NCI-H524 treated with DMSO at 0.1 percent for 48 hours (cell line): ENCODE data around the gene SORL1.

Experiments used
- DNase-seq: peaks from one replicate; lab custom pipeline; 2025; lab: John Stamatoyannopoulos, UW

SORL1 gene

DNA sequence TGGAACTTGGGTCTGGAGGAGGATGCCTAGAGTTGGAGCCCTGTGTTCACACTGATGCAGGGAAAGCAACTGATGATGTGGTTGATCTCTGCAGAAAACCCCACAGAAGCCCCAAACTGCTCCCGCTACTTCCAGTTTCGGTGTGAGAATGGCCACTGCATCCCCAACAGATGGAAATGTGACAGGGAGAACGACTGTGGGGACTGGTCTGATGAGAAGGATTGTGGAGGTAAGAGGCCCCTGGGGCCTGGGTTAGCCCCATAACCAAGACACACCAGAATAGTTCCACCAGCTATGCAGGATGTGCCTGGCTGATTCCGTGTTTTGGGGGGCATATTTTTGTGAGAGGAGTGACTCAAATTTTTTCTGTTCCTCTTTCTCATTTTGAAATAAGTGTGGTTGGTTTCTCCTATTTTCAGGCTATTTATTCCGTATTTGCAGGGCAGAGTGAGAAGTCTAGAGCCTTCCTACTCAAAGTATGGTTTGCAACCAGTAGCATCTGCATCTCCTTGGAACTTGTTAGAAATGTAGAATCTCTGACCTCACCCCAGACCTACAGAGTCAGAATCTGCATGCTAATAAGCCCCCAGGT, 137.9 kb downstream of the SORL1 start:
- no peak for DNase-seq

DNA sequence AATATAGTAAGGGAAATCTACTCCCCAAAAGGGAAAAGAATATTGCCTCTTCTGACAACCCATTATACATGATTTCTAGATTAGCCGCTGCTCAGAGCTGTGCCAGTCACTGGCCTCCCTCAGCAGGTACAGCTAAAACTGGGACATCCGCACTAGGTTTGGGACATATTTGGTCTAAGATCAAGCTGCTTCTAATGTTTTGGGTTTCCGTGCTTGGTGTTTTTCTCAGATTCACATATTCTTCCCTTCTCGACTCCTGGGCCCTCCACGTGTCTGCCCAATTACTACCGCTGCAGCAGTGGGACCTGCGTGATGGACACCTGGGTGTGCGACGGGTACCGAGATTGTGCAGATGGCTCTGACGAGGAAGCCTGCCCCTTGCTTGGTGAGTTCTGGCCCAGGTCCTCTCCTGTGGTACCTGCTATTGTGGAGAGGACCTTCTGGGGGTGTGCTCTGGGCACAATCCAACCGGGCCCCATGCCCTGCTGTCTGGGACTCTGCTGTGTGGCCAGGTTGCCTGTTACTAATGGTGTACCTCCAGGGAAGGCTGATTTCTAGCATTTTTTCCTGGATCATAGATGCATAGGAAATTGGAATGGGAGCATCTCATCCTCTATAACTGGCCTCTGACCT, 138.8 kb downstream of the SORL1 start:
- DNase-seq, result no peak

DNA sequence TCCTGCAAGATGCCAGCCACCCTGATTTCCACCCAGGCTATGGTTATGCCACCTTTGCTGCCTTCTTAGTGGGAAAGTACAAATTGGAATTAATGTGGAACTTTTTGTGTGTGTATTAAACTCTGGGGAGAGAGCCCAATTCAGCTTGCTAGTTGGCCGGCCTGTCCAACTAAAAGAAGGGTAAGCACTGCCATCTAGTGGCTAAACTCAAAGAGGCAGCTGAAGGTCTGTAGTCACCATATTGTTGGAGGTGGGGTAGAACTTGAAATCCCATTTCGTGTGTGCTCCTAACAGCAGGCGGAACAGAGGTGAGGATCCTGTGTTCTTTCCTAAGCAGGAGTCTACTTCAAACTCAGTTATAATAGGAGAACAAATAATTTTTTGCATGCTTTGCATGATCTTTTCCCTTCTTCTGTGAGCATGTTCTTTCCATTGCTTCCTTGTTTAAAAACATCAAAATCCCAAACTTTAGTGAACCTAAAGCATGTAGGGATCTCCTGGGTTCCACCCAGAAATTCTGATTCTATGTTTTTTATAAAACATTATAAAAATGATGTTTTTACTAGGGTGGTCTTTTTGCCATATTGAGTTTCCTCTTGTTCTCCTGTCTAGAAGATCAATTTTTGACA, 139.4 kb downstream of the SORL1 start:
- no peak for DNase-seq

DNA sequence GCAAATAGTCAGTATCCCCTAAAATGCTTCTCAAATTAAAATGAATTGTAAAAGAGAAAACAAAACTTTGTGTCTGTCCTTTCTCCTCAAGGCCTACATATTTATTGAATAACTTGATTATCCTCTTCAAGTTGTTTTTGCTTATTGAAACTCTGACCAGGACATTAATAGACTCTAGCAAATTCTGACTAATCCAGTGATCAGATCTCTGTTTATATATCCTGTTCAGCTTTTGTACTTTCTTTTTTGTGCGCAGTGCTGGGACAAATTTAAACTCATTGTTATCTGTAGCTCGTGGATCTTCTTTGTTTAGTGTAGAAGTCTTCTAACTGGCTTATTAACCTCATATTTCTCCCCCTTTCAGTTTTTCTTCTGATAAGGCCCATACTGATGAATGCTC, 140.6 kb downstream of the SORL1 start:
- no peak for DNase-seq

DNA sequence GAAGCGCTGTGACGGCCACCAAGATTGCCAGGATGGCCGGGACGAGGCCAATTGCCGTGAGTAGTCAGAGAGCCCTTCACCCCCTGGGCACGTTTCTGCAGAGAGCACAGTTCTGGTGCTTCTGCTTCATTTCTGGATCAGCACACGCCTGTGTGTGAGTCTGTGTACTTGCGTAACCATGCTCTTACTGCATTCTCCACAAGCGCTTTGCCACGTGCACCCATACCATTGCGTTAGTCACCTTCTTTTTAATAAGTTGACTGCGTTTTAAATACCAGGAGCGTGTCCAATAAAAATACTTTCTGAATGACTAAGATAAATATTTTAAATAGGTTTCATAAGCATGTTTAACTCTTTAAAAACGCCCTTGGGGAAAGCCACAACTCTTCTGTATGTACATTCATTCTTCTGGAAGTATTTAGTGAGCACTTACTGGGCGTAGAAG, 143.6 kb downstream of the SORL1 start:
- no peak for DNase-seq

DNA sequence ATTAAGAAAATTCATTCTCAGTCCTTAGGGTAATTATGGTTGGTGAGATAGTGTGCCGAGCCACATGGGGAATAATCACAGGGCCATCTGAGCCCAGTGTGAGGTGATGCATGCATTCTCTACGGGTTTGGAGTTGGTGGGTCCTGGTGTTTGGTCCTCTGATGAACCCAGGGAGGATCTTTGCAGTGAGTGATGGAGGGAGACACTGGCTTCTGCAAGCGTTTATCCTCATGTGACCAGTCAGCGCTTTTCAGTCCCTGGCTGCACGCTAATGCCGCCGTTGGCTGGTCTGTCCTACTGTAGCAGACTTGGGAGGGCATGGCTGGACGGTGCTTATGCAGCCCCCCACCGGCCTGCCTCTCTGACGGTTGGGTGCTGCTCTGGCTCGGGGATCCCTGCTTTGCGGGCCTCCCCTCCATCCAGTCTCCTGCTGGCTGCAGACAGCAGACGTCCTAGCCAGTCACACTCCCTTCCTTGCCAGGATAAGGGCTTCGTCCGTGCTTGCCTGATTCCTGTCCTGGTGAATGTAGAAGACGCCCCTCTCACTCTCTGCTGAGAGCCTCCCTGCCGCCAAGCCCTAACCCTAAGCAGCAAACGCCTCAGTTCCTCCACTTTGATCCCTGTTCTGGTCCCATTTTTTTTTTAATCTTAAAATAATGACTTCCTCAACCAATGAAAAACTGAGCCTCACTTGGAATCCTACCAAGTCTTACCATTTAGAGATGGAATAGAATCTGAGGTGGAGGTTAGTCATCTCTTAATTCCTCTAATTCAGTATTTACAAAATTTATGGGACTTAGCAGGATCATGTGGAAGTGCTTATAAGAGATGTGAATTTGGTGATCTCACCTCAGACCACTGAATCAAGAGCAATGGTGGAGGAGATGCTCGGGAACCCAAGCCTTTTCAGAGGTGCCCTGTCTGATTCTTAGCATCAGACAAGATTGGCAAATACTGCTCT, 144.4 kb downstream of the SORL1 start:
- no peak for DNase-seq

DNA sequence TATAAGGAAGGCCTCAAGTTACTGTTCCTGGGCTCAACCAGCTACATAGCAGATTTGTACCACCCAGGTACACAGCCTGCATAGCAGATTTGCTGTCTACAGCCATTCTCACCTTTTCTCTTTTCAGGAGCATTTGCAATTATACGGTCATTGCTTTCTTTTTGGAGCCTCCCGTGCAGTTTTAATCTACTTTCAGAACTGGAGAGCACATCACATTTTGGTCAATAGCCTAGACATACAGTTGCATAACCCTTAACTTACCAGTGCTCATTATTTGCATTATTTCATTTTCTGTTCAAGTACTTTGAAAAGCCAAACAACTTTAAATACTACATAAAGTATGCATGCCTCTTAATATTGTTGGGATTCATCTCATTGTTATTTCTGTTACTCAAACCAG, 151.2 kb downstream of the SORL1 start:
- no peak for DNase-seq

DNA sequence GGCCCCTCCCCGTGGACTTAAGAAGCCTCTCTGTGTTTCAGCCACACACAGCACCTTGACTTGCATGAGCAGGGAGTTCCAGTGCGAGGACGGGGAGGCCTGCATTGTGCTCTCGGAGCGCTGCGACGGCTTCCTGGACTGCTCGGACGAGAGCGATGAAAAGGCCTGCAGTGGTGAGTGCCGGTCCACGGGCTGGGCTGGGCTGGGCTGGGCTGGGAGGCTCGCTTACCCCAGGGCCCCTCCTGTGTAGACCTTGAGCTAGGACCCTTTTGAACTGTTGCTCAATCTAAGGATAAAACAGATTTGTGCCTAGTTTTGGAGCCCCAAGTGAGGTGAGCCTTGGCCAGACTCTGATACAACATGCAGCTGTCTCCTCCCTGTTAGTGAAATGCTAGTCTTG, 152.0 kb downstream of the SORL1 start:
- DNase-seq, result no peak

DNA sequence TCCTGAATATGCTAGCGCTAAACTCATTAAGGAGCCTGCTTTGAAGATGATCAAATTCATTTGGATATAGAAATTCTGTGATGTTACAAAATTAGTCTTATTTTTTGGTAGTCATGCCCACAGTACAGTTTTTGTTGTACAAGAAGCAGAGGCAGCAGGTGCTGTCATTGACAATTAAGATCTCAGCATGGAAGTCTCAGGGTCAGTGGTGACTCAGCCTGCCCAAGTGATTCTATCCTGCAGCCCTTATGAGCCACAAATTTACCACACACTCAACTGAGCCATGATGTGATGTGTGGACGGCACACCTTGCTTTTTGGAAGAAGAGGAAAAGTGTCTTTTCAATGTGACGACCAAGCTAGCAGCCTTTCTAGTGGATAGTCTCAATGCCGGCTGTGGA, 154.2 kb downstream of the SORL1 start:
- no peak for DNase-seq

DNA sequence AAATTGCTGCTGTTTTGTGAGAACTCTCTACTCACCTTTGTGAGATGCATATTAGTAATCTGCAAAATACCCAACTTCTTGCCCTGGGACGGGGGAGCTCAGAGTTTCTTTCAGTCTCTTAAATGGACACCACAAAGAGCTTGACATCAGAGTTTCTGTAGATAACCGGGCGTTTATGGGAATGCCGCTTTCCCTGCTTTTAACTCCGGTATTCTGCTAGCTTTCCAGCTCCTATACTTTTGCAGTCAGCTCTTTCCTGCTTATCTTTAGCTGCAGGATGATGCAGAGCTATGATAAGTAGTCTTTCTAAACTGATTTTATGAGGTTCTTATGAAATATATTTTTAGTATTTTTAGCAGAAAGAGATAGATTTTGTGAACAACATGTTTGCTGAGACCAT, 155.2 kb downstream of the SORL1 start:
- DNase-seq, result no peak

DNA sequence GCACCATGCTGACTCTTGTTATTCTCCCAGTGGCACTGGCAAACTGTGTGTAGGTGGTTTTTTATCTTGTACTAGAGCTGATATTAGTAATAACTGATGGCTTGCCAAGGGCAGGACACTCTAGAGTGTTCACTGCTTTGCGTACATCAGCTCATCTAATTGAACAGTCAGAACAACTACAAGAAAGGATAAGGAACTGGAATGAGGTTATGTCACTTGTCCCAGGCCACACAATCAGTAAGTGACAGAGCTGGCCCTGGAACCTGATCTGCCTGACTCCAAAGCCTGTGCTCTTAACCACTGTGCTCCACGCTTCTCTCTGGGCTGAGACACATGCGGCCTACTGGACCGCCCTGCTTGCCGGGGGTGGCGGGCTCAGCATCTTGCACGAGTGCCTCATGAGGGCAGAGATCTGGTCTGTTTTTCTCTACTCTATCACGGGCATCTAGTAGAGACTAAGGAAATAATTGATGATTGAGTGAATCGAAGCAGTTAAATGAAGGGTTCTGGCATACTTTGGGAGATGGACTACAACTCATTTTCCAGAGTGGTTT, 156.5 kb downstream of the SORL1 start:
- DNase-seq, result no peak

DNA sequence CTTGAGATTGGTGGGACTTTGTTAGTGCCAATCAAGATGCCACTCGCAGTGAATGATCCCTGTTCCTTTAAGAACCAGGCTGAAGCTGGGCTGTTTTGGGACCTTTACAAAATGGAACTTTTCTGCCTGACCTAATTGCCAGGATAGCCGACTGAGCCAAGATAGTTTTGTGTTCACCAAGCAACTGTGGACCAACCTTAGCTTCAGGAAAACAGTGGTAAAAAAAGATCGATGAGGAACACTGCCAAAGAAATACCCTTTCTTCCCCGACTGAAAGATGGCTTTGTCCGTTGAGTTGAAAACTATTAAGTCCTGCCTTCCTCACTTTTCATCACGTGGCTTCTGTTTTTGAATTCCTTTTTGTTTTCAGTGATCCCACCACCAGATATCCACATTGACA, 158.6 kb downstream of the SORL1 start:
- DNase-seq, result no peak

DNA sequence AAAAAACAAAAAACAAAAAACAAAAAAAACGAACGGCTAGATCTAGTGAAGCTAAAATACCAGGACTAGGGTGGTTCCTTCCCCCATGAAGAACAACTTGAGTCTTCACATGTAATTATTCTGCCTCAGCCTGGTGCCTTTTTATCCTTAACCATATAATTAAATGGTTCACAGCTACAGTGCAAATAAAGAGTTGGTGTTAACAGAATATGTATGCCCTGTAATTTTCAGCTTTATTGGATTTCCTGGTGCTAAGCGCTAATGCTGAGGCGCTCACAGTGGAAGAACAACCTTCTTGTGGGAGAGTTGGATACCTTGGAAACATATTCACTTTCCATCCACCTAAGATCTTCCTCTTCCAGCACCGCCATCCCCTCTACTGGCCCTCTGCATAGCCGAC, 159.1 kb downstream of the SORL1 start:
- no peak for DNase-seq

DNA sequence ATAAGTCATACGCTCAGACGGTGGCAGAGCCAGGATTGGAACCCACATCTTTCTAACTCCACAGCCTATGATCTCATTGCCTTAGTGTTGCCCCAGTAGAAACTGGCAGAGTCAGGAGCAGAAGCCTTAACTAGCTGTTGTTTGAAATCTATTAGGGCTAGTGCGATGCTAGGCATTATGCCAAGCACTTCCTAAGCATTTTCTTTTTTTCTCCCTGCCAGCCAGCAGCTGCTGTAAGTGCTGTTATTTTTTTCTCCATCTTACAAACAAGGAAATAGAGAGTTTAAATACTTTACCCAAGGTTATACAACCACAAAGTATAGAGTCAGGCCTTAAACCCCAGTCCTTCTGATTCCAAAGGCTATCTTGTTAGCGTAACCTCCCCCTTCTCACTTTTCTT, 161.6 kb downstream of the SORL1 start:
- no peak for DNase-seq

DNA sequence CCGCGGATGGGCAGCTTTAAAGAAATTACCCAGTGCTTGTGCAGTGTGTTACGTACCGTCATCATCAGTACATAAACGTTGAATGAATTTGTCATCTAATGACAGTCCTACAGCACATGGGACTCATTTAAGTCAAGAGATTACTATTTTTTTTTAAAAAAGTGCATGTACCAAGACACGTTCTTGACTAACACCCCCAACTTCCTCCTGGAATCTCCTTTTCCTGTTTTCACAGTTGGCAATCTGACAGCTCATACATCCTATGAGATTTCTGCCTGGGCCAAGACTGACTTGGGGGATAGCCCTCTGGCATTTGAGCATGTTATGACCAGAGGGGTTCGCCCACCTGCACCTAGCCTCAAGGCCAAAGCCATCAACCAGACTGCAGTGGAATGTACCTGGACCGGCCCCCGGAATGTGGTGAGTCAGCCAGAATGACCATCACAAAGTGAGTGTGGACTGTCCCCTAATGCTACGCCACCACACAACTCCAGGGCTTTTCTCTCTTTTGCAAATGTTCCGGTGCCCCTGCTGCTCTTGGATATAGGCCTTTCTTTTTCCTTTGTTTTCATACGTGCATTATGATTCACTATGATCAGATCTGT, 162.6 kb downstream of the SORL1 start:
- DNase-seq, result no peak

DNA sequence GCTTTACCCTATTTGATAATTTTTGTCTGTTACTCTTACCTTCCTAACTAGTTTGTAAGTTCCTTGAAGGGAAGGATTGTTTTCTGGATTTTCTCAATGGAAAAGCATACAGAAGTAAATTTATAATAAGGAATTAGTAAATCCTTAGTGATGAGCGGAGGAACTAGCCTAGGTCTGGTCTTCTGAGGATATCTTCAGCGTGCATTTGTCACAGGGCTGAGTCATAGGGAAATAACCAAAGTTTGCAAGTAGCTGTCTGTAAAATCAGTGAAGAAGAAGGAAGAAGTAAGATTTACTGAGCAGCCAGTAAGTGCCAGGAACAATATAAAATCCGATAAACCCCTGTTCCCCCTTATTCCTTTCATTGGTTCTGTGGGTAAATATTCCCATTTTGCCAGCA, 163.4 kb downstream of the SORL1 start:
- no peak for DNase-seq

DNA sequence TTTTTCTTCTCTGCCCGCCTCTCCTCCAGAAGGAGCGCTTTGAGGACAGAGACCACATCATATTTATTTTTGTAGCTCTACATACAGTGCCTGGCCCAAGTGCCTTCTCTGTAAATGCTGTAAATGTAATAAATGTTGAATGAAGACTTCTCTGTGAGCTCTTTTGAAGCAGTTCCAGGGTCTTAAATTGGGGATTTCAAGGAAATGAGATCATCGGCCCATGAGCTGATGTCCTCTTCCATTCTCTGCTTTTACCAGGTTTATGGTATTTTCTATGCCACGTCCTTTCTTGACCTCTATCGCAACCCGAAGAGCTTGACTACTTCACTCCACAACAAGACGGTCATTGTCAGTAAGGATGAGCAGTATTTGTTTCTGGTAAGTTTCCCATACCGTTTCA, 166.4 kb downstream of the SORL1 start:
- DNase-seq, result no peak

DNA sequence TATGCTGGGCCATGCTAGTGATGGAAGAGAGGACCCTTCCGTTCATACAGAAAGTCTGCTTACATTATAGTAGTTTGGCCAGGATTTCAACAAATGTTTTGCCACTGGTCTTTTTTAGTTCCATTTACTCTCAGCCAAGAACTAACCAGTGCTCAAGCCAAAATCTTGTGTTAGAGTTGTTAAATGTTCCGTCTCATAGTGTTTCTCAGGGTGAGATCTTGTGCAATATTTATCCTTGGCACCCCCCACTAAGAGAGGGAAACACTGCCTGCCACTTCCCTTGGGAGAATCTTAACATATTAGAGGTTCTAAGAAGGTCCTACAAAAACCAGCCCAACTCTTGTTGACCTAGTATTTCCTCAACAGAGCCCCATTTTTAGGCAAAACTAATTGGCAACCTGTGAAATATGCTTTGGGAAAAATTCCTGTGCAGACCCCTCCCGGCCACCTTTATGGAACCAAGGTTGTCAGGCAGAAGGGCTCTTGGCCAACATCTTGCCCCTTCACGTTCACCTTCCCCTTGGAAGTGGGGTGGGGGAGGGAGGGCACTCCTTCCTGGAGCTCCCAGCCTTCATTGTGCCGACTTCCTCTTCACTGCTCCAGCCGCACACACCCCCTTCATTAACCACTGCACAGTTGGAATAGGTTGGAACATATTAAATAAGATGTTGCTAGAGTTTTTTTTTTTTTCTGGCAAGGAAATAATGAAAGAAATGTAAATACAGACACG, 173.8 kb downstream of the SORL1 start:
- DNase-seq, result no peak

DNA sequence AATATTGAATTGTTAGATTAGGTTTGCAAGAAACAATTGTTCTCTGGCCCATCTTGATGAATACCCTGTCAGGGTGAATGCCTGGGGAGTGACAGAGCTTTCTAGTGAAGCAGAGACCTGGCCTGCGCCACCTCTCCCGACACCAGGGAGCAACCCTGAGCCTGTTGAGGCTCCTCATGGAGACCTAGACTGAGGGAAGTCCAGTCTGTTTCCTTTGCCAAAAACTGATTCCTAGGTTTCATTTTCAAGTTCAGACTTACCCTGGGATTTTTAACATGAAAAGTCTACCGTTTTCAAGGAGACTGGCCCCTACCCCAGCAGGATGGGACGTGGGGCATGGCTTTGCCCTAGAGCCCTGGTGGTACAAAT, 174.4 kb downstream of the SORL1 start:
- no peak for DNase-seq

DNA sequence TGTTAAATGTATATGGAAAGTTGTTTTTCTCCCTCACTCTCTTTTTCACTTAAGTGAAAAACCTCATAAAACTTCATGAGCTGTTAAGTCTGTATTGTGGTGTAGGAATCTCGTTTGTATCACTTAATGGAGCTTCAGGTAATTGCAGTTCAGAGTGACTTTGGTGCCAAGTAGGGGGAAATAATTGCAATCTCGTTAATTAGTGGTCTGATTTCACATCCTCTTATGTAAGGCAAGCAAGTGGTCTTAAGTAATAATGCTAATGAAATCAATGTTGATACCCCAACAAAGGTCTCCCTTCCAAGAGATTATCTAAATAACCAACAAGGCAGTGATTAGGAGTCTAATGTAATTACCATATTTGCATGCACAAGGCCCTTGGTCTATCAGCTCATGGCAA, 174.9 kb downstream of the SORL1 start:
- DNase-seq, result no peak

DNA sequence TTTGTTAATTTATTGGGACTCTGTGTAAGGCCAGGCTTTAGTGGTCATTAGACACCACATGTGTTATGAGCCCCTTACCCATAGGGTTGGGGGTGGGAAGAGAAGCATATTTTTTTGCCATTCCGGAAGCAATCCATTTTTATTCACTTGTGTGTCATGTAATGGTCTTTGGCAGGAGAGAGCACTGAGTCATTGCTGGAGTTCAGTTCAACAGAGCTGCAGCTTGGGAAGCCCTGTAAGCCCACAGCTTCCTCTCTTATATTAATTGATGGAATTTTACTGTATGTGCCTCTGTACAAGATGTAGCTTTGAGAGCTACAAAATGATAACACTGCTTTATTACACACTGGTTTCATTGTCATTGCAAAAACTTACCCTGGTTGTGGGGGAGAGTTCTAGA, 177.9 kb downstream of the SORL1 start:
- DNase-seq, result no peak
